Liver (tissue), 9 donors: ENCODE measurements around the gene PLAC8L1. TPM values are rescaled to one million over a fixed set of nuclear protein-coding genes. Genes with fewer than 3 reads are reported as not detected.

ENCODE experiments used
- DNase-seq: peaks from one replicate; pipeline ENCODE4 v3.0.0-alpha.2; 2017; ENCODE audit warnings: low spot score
- H3K27ac ChIP-seq, 2 donors: one replicate each; pipeline ENCODE4 v1.7.0; 2013; ENCODE audit warnings: inconsistent platforms in 2 of 2, low read length in 2 of 2, control low read depth in 1 of 2, low read depth in 1 of 2, mild to moderate bottlenecking in 1 of 2
- H3K27me3 ChIP-seq, 4 donors: one replicate each; pipeline versions ENCODE4 v1.6.1 to v1.7.0; 2013; ENCODE audit warnings: low read length in 3 of 4, inconsistent platforms in 1 of 4, mild to moderate bottlenecking in 1 of 4, moderate library complexity in 1 of 4; ENCODE audit not compliant: control insufficient read depth in 4 of 4, insufficient read depth in 4 of 4
- H3K36me3 ChIP-seq, 4 donors: one replicate each; pipeline versions ENCODE4 v1.6.1 to v1.7.0; 2013; ENCODE audit warnings: low read length in 3 of 4, mild to moderate bottlenecking in 3 of 4, low read depth in 1 of 4, moderate library complexity in 1 of 4; ENCODE audit not compliant: control insufficient read depth in 4 of 4, insufficient read depth in 3 of 4
- H3K4me1 ChIP-seq, 4 donors: one replicate each; pipeline versions ENCODE4 v1.6.1 to v1.7.0; 2013; ENCODE audit warnings: low read length in 3 of 4, mild to moderate bottlenecking in 3 of 4, moderate library complexity in 1 of 4; ENCODE audit not compliant: control insufficient read depth in 4 of 4, insufficient read depth in 4 of 4
- H3K4me3 ChIP-seq, 3 donors: one replicate each; pipeline versions ENCODE4 v1.6.1 to v1.7.0; 2013; ENCODE audit warnings: low read length in 3 of 3, control low read depth in 1 of 3, low read depth in 1 of 3, mild to moderate bottlenecking in 1 of 3
- H3K9ac ChIP-seq, 2 donors: one replicate each; pipeline ENCODE4 v1.7.0; 2013; ENCODE audit warnings: low read length in 2 of 2, mild to moderate bottlenecking in 2 of 2, moderate library complexity in 2 of 2, control low read depth in 1 of 2, low read depth in 1 of 2
- H3K9me3 ChIP-seq, 4 donors: one replicate each; pipeline versions ENCODE4 v1.6.1 to v1.7.0; 2013; ENCODE audit warnings: low read length in 3 of 4; ENCODE audit not compliant: control insufficient read depth in 4 of 4
- EGR1 ChIP-seq, 2 donors: IDR thresholded peaks; 2 replicates each; pipeline ENCODE4 v1.6.1; 2016 to 2018; ENCODE audit warnings: antibody characterized with exemption in 2 of 2, low read depth in 2 of 2
- FOXA1 ChIP-seq: IDR thresholded peaks from 2 replicates; pipeline ENCODE4 v1.6.1; 2016; ENCODE audit warnings: antibody characterized with exemption
- FOXA2 ChIP-seq: IDR thresholded peaks from 2 replicates; pipeline ENCODE4 v1.6.1; 2016; ENCODE audit warnings: antibody characterized with exemption
- GABPA ChIP-seq, 2 donors: IDR thresholded peaks in 1 of 2; conservative IDR thresholded peaks in 1 of 2; 2 replicates each; pipeline ENCODE4 v1.6.1; 2016; ENCODE audit warnings: antibody characterized with exemption in 2 of 2, mild to moderate bottlenecking in 1 of 2, moderate library complexity in 1 of 2
- HNF4A ChIP-seq, 2 donors: conservative IDR thresholded peaks; 2 replicates each; pipeline ENCODE4 v1.6.1; 2016; ENCODE audit warnings: antibody characterized with exemption in 2 of 2, mild to moderate bottlenecking in 2 of 2
- HNF4G ChIP-seq: IDR thresholded peaks from 2 replicates; pipeline ENCODE4 v1.6.1; 2016; ENCODE audit warnings: antibody characterized with exemption
- JUND ChIP-seq, 2 donors: IDR thresholded peaks; 2 replicates each; pipeline ENCODE4 v1.6.1; 2016; ENCODE audit warnings: antibody characterized with exemption in 2 of 2
- NR2F2 ChIP-seq: IDR thresholded peaks from 2 replicates; pipeline ENCODE4 v1.6.1; 2016; ENCODE audit warnings: antibody characterized with exemption
- RAD21 ChIP-seq, 2 donors: IDR thresholded peaks; 2 replicates each; pipeline ENCODE4 v1.6.1; 2016; ENCODE audit warnings: antibody characterized with exemption in 2 of 2, mild to moderate bottlenecking in 2 of 2
- RXRA ChIP-seq, 2 donors: IDR thresholded peaks; 2 replicates each; pipeline ENCODE4 v1.6.1; 2017 to 2018; ENCODE audit warnings: antibody characterized with exemption in 2 of 2, mild to moderate bottlenecking in 1 of 2
- SP1 ChIP-seq: IDR thresholded peaks from 2 replicates; pipeline ENCODE4 v1.6.1; 2018; ENCODE audit warnings: antibody characterized with exemption, mild to moderate bottlenecking
- TAF1 ChIP-seq: conservative IDR thresholded peaks from 2 replicates; pipeline ENCODE4 v1.6.1; 2016; ENCODE audit warnings: antibody characterized with exemption, mild to moderate bottlenecking
- YY1 ChIP-seq: IDR thresholded peaks from 2 replicates; pipeline ENCODE4 v1.6.1; 2016; ENCODE audit warnings: antibody characterized with exemption, mild to moderate bottlenecking
- WGBS: extraction: QIAGEN DNeasy Blood & Tissue Kit; methylation state at CpG from one replicate; pipeline ENCODE4 v1.1.7; 2013; 5-methylcytosine and 5-hydroxymethylcytosine counted together
- polyA plus RNA-seq, 2 donors: library from polyadenylated mRNA; stranded (reverse) in 1 of 2; unstranded in 1 of 2; fragments of 200-250 nt in 1 of 2; fragments of >200 nt in 1 of 2; fragmentation: Nextera tagmentation in 1 of 2; extraction: Ambion mirVana in 1 of 2; gene quantifications; one replicate each; pipeline versions ENCODE4 v1.2.1 to v1.2.3, GENCODE V29; 2013 to 2015
- total RNA-seq, 2 donors: library from RNA; depleted of rRNA; stranded (reverse); fragments of >200 nt; gene quantifications; one replicate each; pipeline ENCODE4 v1.2.3, GENCODE V29; 2014
- TF ChIP-seq, protein P1 (sequence below): IDR thresholded peaks from 2 replicates; pipeline ENCODE4 v1.6.1; 2016; ENCODE audit warnings: antibody characterized with exemption
- TF ChIP-seq, protein P2 (sequence below): IDR thresholded peaks from 2 replicates; pipeline ENCODE4 v1.6.1; 2016; ENCODE audit warnings: antibody characterized with exemption, mild to moderate bottlenecking
- TF ChIP-seq, protein P3 (sequence below): IDR thresholded peaks from 2 replicates; pipeline ENCODE4 v1.6.1; 2016; ENCODE audit warnings: antibody characterized with exemption
- TF ChIP-seq, protein P4 (sequence below): IDR thresholded peaks from 2 replicates; pipeline ENCODE4 v1.6.1; 2016; ENCODE audit warnings: antibody characterized with exemption
- TF ChIP-seq, protein P5 (sequence below): fragments of 150-350 bp; IDR thresholded peaks from 2 replicates; pipeline ENCODE4 v1.5.1; 2017; ENCODE audit warnings: improper control_type of control experiment, low read depth, low read length; ENCODE audit not compliant: missing input control
- donor health status: healthy.
- donor health status: healthy.
- donor health status: healthy.
- donor health status: healthy.
- donor health status: healthy.

The PLAC8L1 gene
- total and polyA plus RNA-seq, 4 donors = 0.28 TPM; not detected in 3

DNA sequence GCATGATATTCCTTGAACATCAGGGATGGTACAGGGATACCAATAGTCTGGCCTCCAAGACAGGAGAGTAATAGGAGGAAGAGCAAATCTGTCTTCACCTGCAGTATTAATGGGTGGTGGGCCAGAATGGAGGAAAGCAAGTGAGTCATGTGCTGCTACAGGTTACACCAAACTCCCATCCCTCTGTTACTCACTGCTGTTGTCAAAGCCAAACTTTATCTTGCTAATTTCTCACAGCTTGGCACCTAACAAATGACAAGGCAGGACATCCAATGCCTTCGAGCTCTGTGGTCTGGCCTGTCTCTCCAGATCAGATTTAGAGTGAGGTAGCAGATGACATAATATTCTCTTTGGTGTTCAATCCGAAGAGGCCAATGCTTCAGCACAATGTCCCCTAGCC is 26.8 kb downstream of the PLAC8L1 start:
- 81% methylated on average over 2 of the region's 2 CpGs for WGBS
- H3K4me1 ChIP-seq = peaks cover 0 to 4% (median 0%) of the 10 kb centered on the region in 4 donors
- no peak for TF ChIP-seq RAD21 (IDR thresholded peaks at IDR 0.05)
- TF ChIP-seq HNF4A (conservative IDR thresholded peaks at IDR 0.05) = no peak
- no peak for TF ChIP-seq SP1
- TF ChIP-seq FOXA1 = no peak
- TF ChIP-seq, protein P1, sequence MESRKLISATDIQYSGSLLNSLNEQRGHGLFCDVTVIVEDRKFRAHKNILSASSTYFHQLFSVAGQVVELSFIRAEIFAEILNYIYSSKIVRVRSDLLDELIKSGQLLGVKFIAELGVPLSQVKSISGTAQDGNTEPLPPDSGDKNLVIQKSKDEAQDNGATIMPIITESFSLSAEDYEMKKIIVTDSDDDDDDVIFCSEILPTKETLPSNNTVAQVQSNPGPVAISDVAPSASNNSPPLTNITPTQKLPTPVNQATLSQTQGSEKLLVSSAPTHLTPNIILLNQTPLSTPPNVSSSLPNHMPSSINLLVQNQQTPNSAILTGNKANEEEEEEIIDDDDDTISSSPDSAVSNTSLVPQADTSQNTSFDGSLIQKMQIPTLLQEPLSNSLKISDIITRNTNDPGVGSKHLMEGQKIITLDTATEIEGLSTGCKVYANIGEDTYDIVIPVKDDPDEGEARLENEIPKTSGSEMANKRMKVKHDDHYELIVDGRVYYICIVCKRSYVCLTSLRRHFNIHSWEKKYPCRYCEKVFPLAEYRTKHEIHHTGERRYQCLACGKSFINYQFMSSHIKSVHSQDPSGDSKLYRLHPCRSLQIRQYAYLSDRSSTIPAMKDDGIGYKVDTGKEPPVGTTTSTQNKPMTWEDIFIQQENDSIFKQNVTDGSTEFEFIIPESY = no peak
- TF ChIP-seq YY1 = no peak
- no peak for TF ChIP-seq EGR1 (IDR thresholded peaks at IDR 0.05; ENCODE audit: low read depth in 2 of 2)
- no peak for TF ChIP-seq FOXA2
- no peak for TF ChIP-seq HNF4G
- TF ChIP-seq, protein P2, sequence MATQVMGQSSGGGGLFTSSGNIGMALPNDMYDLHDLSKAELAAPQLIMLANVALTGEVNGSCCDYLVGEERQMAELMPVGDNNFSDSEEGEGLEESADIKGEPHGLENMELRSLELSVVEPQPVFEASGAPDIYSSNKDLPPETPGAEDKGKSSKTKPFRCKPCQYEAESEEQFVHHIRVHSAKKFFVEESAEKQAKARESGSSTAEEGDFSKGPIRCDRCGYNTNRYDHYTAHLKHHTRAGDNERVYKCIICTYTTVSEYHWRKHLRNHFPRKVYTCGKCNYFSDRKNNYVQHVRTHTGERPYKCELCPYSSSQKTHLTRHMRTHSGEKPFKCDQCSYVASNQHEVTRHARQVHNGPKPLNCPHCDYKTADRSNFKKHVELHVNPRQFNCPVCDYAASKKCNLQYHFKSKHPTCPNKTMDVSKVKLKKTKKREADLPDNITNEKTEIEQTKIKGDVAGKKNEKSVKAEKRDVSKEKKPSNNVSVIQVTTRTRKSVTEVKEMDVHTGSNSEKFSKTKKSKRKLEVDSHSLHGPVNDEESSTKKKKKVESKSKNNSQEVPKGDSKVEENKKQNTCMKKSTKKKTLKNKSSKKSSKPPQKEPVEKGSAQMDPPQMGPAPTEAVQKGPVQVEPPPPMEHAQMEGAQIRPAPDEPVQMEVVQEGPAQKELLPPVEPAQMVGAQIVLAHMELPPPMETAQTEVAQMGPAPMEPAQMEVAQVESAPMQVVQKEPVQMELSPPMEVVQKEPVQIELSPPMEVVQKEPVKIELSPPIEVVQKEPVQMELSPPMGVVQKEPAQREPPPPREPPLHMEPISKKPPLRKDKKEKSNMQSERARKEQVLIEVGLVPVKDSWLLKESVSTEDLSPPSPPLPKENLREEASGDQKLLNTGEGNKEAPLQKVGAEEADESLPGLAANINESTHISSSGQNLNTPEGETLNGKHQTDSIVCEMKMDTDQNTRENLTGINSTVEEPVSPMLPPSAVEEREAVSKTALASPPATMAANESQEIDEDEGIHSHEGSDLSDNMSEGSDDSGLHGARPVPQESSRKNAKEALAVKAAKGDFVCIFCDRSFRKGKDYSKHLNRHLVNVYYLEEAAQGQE = no peak
- no peak for TF ChIP-seq TAF1
- TF ChIP-seq, protein P3, sequence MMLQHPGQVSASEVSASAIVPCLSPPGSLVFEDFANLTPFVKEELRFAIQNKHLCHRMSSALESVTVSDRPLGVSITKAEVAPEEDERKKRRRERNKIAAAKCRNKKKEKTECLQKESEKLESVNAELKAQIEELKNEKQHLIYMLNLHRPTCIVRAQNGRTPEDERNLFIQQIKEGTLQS = no peak
- no peak for TF ChIP-seq NR2F2
- TF ChIP-seq JUND (IDR thresholded peaks at IDR 0.05) = no peak
- TF ChIP-seq, protein P4, sequence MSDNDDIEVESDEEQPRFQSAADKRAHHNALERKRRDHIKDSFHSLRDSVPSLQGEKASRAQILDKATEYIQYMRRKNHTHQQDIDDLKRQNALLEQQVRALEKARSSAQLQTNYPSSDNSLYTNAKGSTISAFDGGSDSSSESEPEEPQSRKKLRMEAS = no peak
- no peak for TF ChIP-seq RXRA (IDR thresholded peaks at IDR 0.05)
- TF ChIP-seq, protein P5, sequence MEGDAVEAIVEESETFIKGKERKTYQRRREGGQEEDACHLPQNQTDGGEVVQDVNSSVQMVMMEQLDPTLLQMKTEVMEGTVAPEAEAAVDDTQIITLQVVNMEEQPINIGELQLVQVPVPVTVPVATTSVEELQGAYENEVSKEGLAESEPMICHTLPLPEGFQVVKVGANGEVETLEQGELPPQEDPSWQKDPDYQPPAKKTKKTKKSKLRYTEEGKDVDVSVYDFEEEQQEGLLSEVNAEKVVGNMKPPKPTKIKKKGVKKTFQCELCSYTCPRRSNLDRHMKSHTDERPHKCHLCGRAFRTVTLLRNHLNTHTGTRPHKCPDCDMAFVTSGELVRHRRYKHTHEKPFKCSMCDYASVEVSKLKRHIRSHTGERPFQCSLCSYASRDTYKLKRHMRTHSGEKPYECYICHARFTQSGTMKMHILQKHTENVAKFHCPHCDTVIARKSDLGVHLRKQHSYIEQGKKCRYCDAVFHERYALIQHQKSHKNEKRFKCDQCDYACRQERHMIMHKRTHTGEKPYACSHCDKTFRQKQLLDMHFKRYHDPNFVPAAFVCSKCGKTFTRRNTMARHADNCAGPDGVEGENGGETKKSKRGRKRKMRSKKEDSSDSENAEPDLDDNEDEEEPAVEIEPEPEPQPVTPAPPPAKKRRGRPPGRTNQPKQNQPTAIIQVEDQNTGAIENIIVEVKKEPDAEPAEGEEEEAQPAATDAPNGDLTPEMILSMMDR = no peak
- TF ChIP-seq GABPA (IDR thresholded peaks at IDR 0.05 in 1 of 2, conservative IDR thresholded peaks at IDR 0.05 in 1 of 2) = no peak
- no peak overlapping the region for H3K4me3 ChIP-seq
- no peak for DNase-seq
- no peak overlapping the region for H3K9ac ChIP-seq
- peaks cover 0 to 2% (median under 1%) of the 10 kb centered on the region in 4 donors for H3K36me3 ChIP-seq
- H3K9me3 ChIP-seq = no peaks in the 10 kb centered on the region
- H3K27me3 ChIP-seq = no peaks in the 10 kb centered on the region
- H3K27ac ChIP-seq = no peak overlapping the region
